Measurements from ENCODE around the gene GDPD5.

DNA sequence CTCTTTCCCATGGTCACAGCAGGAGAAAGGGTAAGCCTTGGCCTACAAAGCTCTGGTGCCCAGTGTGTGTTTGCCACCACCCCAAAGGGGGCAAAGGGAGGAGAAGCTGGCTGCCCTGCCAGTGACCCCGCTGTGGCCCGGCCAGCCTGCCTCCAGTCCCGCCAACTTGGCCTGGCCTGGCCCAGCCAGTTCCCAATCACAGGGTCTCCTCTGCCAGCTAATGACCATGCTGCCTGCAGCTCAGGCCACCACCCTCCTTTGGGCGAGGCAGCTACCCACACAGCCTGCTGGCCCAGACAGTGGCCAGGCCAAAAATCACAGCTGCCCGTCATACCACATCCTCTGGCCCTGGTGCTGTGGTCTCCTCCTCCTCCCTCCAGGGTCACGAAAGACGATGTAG lies 5.1 kb downstream of the GDPD5 start:
- TF ChIP-seq, protein P1, sequence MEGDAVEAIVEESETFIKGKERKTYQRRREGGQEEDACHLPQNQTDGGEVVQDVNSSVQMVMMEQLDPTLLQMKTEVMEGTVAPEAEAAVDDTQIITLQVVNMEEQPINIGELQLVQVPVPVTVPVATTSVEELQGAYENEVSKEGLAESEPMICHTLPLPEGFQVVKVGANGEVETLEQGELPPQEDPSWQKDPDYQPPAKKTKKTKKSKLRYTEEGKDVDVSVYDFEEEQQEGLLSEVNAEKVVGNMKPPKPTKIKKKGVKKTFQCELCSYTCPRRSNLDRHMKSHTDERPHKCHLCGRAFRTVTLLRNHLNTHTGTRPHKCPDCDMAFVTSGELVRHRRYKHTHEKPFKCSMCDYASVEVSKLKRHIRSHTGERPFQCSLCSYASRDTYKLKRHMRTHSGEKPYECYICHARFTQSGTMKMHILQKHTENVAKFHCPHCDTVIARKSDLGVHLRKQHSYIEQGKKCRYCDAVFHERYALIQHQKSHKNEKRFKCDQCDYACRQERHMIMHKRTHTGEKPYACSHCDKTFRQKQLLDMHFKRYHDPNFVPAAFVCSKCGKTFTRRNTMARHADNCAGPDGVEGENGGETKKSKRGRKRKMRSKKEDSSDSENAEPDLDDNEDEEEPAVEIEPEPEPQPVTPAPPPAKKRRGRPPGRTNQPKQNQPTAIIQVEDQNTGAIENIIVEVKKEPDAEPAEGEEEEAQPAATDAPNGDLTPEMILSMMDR (IDR thresholded peaks at IDR 0.05; ENCODE audit: low read depth, low read length, poor library complexity, severe bottlenecking): no peak
- no peak for TF ChIP-seq EZH2phosphoT487 (IDR thresholded peaks at IDR 0.05; ENCODE audit: borderline replicate concordance, low read length)

Data from DOHH2 (cell line).